Left ventricle myocardium inferior (tissue), 1 donor: ENCODE data around the gene HDLBP. TPM values are rescaled to one million over a fixed set of nuclear protein-coding genes. Genes with fewer than 3 reads are reported as not detected.

Experiments used
- DNase-seq: peaks from one replicate; pipeline ENCODE4 v3.0.0-alpha.2; 2020
- H3K27ac ChIP-seq: fragments of 200-600 bp; replicated peaks from 2 replicates; pipeline ENCODE4 v1.8.0; 2021
- H3K27me3 ChIP-seq: fragments of 200-600 bp; 2 replicates; pipeline ENCODE4 v1.8.0; 2021; ENCODE audit warnings: low read depth
- H3K36me3 ChIP-seq: fragments of 200-600 bp; 2 replicates; pipeline ENCODE4 v1.8.0; 2021
- H3K4me1 ChIP-seq: fragments of 200-600 bp; 2 replicates; pipeline ENCODE4 v1.8.0; 2021
- H3K4me3 ChIP-seq: fragments of 200-600 bp; 2 replicates; pipeline ENCODE4 v1.8.0; 2021; ENCODE audit warnings: mild to moderate bottlenecking, moderate library complexity
- H3K9me3 ChIP-seq: fragments of 200-600 bp; replicated peaks from 2 replicates; pipeline ENCODE4 v1.8.0; 2021
- intact Hi-C: fragments of 100-400 bp; cut with micrococcal nuclease; formaldehyde crosslinking; loops from one replicate; pipeline ENCODE4 v1.11.0; 2022
- total RNA-seq: library from RNA; stranded (reverse); fragmentation: NEBNext Ultra II Directional; extraction: Animal tissue kit (Norgen Biotek cat#: 25700); gene quantifications from one replicate; pipeline ENCODE4 v1.2.1, GENCODE V29; 2021
- TF ChIP-seq, protein P1 (sequence below): fragments of 200-600 bp; IDR thresholded peaks from 2 replicates; pipeline ENCODE4 v1.8.0; 2021; ENCODE audit warnings: antibody characterized with exemption, mild to moderate bottlenecking, borderline replicate concordance
- donor health status: DM: no; HTN: yes; CAD: no; lungs with severe emphysema.

The HDLBP gene
- total RNA-seq, 1 donor from 2014 or later, result 365 TPM

- H3K36me3 ChIP-seq, result peaks cover 19% of the 10 kb centered on the region
- H3K4me3 ChIP-seq, result no peak overlapping the region
- DNase-seq, result no peak
- intact Hi-C loops, result no loop called here
- TF ChIP-seq, protein P1, sequence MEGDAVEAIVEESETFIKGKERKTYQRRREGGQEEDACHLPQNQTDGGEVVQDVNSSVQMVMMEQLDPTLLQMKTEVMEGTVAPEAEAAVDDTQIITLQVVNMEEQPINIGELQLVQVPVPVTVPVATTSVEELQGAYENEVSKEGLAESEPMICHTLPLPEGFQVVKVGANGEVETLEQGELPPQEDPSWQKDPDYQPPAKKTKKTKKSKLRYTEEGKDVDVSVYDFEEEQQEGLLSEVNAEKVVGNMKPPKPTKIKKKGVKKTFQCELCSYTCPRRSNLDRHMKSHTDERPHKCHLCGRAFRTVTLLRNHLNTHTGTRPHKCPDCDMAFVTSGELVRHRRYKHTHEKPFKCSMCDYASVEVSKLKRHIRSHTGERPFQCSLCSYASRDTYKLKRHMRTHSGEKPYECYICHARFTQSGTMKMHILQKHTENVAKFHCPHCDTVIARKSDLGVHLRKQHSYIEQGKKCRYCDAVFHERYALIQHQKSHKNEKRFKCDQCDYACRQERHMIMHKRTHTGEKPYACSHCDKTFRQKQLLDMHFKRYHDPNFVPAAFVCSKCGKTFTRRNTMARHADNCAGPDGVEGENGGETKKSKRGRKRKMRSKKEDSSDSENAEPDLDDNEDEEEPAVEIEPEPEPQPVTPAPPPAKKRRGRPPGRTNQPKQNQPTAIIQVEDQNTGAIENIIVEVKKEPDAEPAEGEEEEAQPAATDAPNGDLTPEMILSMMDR, result no peak
- no peaks in the 10 kb centered on the region for H3K9me3 ChIP-seq
- no peak overlapping the region for H3K27ac ChIP-seq
- H3K4me1 ChIP-seq, result no peaks in the 10 kb centered on the region
- H3K27me3 ChIP-seq, result peaks cover 7% of the 10 kb centered on the region
Observed at GRCh38 chr2:241185961-241186360, 129.5 kb downstream of the HDLBP start.

GRCh38 chr2:241184901-241185300, 130.6 kb downstream of the HDLBP start:
- H3K9me3 ChIP-seq, result no peaks in the 10 kb centered on the region
- intact Hi-C loops, result no loop called here
- H3K36me3 ChIP-seq, result peaks cover 19% of the 10 kb centered on the region
- DNase-seq, result no peak
- no peak overlapping the region for H3K27ac ChIP-seq
- TF ChIP-seq, protein P1, result no peak
- peaks cover 7% of the 10 kb centered on the region for H3K27me3 ChIP-seq
- no peaks in the 10 kb centered on the region for H3K4me1 ChIP-seq
- H3K4me3 ChIP-seq, result no peak overlapping the region

GRCh38 chr2:241183221-241183620, 132.3 kb downstream of the HDLBP start:
- no peak for DNase-seq
- H3K27ac ChIP-seq, result no peak overlapping the region
- no peaks in the 10 kb centered on the region for H3K4me1 ChIP-seq
- peaks cover 7% of the 10 kb centered on the region for H3K27me3 ChIP-seq
- H3K36me3 ChIP-seq, result peaks cover 29% of the 10 kb centered on the region
- no peak overlapping the region for H3K4me3 ChIP-seq
- no peaks in the 10 kb centered on the region for H3K9me3 ChIP-seq
- TF ChIP-seq, protein P1, result no peak
- intact Hi-C loops, result no loop called here

DNA sequence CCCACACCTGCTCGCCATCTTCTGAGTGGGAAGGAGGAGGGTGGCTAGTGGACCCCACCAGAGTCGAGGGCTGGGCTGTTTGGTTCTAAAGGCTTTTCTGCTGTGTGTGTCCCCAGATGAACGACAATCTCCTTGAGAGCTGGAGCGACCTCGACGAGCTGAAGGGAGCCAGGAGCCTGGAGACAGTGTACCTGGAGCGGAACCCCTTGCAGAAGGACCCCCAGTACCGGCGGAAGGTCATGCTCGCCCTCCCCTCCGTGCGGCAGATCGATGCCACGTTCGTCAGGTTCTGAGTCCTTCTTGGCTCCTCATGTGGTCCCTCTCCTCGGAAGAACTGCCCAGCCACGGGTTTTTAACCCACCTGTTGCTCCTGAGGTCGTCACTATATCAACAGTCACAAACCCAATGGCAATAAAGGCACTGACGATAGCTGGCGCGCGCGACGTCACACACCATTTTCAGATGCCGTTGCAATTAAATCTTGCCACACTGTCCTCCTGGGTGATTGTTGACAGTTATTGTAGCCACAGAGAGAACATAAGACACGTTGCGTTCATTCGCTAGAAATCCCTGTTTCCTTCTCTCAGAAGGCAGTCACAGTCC, 132.8 kb downstream of the HDLBP start:
- no peak for DNase-seq
- H3K9me3 ChIP-seq, result no peaks in the 10 kb centered on the region
- intact Hi-C loops, result no loop called here
- no peak overlapping the region for H3K27ac ChIP-seq
- peaks cover 35% of the 10 kb centered on the region for H3K36me3 ChIP-seq
- TF ChIP-seq, protein P1, result no peak
- H3K4me3 ChIP-seq, result no peak overlapping the region
- H3K4me1 ChIP-seq, result no peaks in the 10 kb centered on the region
- H3K27me3 ChIP-seq, result peaks cover 4% of the 10 kb centered on the region

GRCh38 chr2:241182126-241182525, 133.3 kb downstream of the HDLBP start:
- Histone ChIP-seq H3K36me3 (peaks cover 39% of the 10 kb centered on the region), H3K4me3 (no peak overlapping the region), H3K27me3 (peaks cover 1% of the 10 kb centered on the region), H3K27ac (no peak overlapping the region), H3K9me3 (no peaks in the 10 kb centered on the region), H3K4me1 (no peaks in the 10 kb centered on the region)
- TF ChIP-seq, protein P1, result no peak
- intact Hi-C loops, result no loop called here
- DNase-seq, result no peak
